ENCODE results near the gene SLC9C1. TPM values are rescaled to one million over a fixed set of nuclear protein-coding genes. Genes with fewer than 3 reads are reported as not detected.

Gene SLC9C1
- polyA plus RNA-seq, 1 donor: 1.2 TPM

GRCh38 chr3:112132088-112132487 is 161.9 kb downstream of the SLC9C1 start:
- DNase-seq: no peak

GRCh38 chr3:112131111-112131510 is 162.9 kb downstream of the SLC9C1 start:
- DNase-seq: no peak

- no peak for DNase-seq
These were observed 163.4 kb downstream of the SLC9C1 start for GRCh38 chr3:112130638-112130993.

- no peak for DNase-seq
These were observed 163.9 kb downstream of the SLC9C1 start for GRCh38 chr3:112129925-112130637.

GRCh38 chr3:112128843-112129727 is 164.9 kb downstream of the SLC9C1 start:
- no peak for DNase-seq

GRCh38 chr3:112127522-112128494 is 166.2 kb downstream of the SLC9C1 start:
- no peak for DNase-seq

GRCh38 chr3:112126511-112126911 is 167.5 kb downstream of the SLC9C1 start:
- peak; percentile 66 for DNase-seq

GRCh38 chr3:112124907-112125607 is 169.0 kb downstream of the SLC9C1 start:
- DNase-seq: no peak

GRCh38 chr3:112123548-112123947 is 170.5 kb downstream of the SLC9C1 start:
- DNase-seq: no peak

- DNase-seq: no peak
These were observed 171.1 kb downstream of the SLC9C1 start for GRCh38 chr3:112122870-112123269.

- no peak for DNase-seq
These were observed 172.2 kb downstream of the SLC9C1 start for GRCh38 chr3:112121577-112122547.

GRCh38 chr3:112119962-112120836 is 173.8 kb downstream of the SLC9C1 start:
- DNase-seq: no peak

- DNase-seq: no peak
These were observed 176.0 kb downstream of the SLC9C1 start for GRCh38 chr3:112117841-112118571.

- DNase-seq: no peak
These were observed 176.6 kb downstream of the SLC9C1 start for GRCh38 chr3:112117415-112117814.

- no peak for DNase-seq
These were observed 177.2 kb downstream of the SLC9C1 start for GRCh38 chr3:112116748-112117186.

- no peak for DNase-seq
These were observed 178.1 kb downstream of the SLC9C1 start for GRCh38 chr3:112115806-112116383.

- no peak for DNase-seq
These were observed 178.8 kb downstream of the SLC9C1 start for GRCh38 chr3:112115161-112115739.
